Trophoblast cell (in vitro differentiated cells and primary cell): ENCODE data around the gene ASTN2.
A peak's percentile ranks its signal among the peaks of the same experiment; 100 is the strongest.

Experiments
- DNase-seq, 2 donors: peaks; one replicate each; pipeline ENCODE4 v3.0.0-alpha.2; 2016
- H2AFZ ChIP-seq: 2 replicates; pipeline ENCODE4 v1.6.1; 2013; ENCODE audit warnings: low read length, moderate library complexity, mild to moderate bottlenecking; ENCODE audit not compliant: insufficient read depth, poor library complexity
- H2AK5ac ChIP-seq: 2 replicates; pipeline ENCODE4 v1.6.1; 2013; ENCODE audit warnings: mild to moderate bottlenecking, low read length
- H2BK120ac ChIP-seq: 2 replicates; pipeline ENCODE4 v1.6.1; 2013; ENCODE audit warnings: low read length, mild to moderate bottlenecking, moderate library complexity; ENCODE audit not compliant: insufficient read depth, poor library complexity
- H2BK12ac ChIP-seq: 2 replicates; pipeline ENCODE4 v1.6.1; 2013; ENCODE audit warnings: mild to moderate bottlenecking, low read length, moderate library complexity
- H2BK5ac ChIP-seq: 2 replicates; pipeline ENCODE4 v1.6.1; 2013; ENCODE audit warnings: low read length, low read depth, moderate library complexity, mild to moderate bottlenecking; ENCODE audit not compliant: poor library complexity
- H3K14ac ChIP-seq: 2 replicates; pipeline ENCODE4 v1.6.1; 2013; ENCODE audit warnings: mild to moderate bottlenecking, low read length
- H3K18ac ChIP-seq: 2 replicates; pipeline ENCODE4 v1.6.1; 2013; ENCODE audit warnings: mild to moderate bottlenecking, low read length
- H3K23ac ChIP-seq: 2 replicates; pipeline ENCODE4 v1.6.1; 2013; ENCODE audit warnings: low read length
- H3K27ac ChIP-seq: 2 replicates; pipeline ENCODE4 v1.5.1; 2013; ENCODE audit warnings: low read depth, mild to moderate bottlenecking, inconsistent platforms, low read length, moderate library complexity
- H3K27me3 ChIP-seq: 2 replicates; pipeline ENCODE4 v1.6.1; 2013; ENCODE audit warnings: inconsistent platforms, mild to moderate bottlenecking, low read length, moderate library complexity; ENCODE audit not compliant: insufficient read depth
- H3K36me3 ChIP-seq, 2 experiments: 1 replicate in 1 of 2; 2 replicates in 1 of 2; pipeline ENCODE4 v1.6.1; 2013; ENCODE audit warnings: low read length in 2 of 2, mild to moderate bottlenecking in 2 of 2, moderate library complexity in 1 of 2; ENCODE audit not compliant: insufficient read depth in 2 of 2, control insufficient read depth in 1 of 2
- H3K4ac ChIP-seq: 2 replicates; pipeline ENCODE4 v1.6.1; 2013; ENCODE audit warnings: low read depth, mild to moderate bottlenecking, low read length, moderate library complexity
- H3K4me1 ChIP-seq, 2 experiments: 1 replicate in 1 of 2; 2 replicates in 1 of 2; pipeline ENCODE4 v1.6.1; 2013; ENCODE audit warnings: low read length in 2 of 2, mild to moderate bottlenecking in 2 of 2, moderate library complexity in 1 of 2; ENCODE audit not compliant: insufficient read depth in 2 of 2, control insufficient read depth in 1 of 2
- H3K4me2 ChIP-seq: 2 replicates; pipeline ENCODE4 v1.6.1; 2013; ENCODE audit warnings: inconsistent platforms, mild to moderate bottlenecking, low read length, moderate library complexity
- H3K4me3 ChIP-seq: 2 replicates; pipeline ENCODE4 v1.5.1; 2013; ENCODE audit warnings: mild to moderate bottlenecking, low read depth, low read length, inconsistent platforms
- H3K79me1 ChIP-seq: one replicate; pipeline ENCODE4 v1.6.1; 2013; ENCODE audit warnings: low read length
- H3K79me2 ChIP-seq: 2 replicates; pipeline ENCODE4 v1.6.1; 2013; ENCODE audit warnings: low read length, mild to moderate bottlenecking; ENCODE audit not compliant: control insufficient read depth, insufficient read depth, poor library complexity
- H3K9ac ChIP-seq: 2 replicates; pipeline ENCODE4 v1.6.1; 2013; ENCODE audit warnings: mild to moderate bottlenecking, low read length
- H3K9me3 ChIP-seq: 2 replicates; pipeline ENCODE4 v1.6.1; 2013; ENCODE audit warnings: low read depth, mild to moderate bottlenecking, control low read depth, inconsistent platforms, low read length; ENCODE audit not compliant: insufficient read depth
- H4K12ac ChIP-seq: 2 replicates; pipeline ENCODE4 v1.6.1; 2013; ENCODE audit warnings: low read depth, mild to moderate bottlenecking, low read length, moderate library complexity
- H4K8ac ChIP-seq: 2 replicates; pipeline ENCODE4 v1.6.1; 2013; ENCODE audit warnings: low read depth, mild to moderate bottlenecking, low read length, moderate library complexity
- H4K91ac ChIP-seq: one replicate; pipeline ENCODE4 v1.6.1; 2013; ENCODE audit warnings: low read depth, mild to moderate bottlenecking, low read length, moderate library complexity
- WGBS: extraction: QIAGEN DNeasy Blood & Tissue Kit; methylation state at CpG from one replicate; pipeline ENCODE4 v1.1.7; 2013; ENCODE audit warnings: missing lambda C conversion rate; ENCODE audit not compliant: insufficient read length, insufficient coverage; ENCODE audit errors: extremely low coverage; 5-methylcytosine and 5-hydroxymethylcytosine counted together

The ASTN2 gene

DNA sequence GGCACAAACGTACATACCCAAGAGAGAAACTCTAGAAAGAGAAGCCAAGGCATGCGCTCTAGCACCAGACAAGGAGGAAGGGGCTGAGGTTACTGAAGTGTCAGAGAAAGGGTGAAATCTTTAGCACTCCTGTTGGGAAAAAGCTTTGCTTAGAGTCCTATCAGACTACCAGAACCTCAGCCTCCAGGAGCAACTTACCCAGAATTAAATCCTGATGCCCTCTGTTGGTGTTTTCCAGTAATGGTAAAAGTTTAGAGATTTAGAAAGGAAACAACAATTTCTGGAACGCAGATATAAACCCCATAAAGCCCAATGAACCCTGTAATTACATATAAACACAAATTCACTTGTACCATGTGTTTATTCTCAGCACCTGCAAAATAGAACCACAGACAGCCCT is 33.2 kb upstream of the ASTN2 start:
- Histone ChIP-seq H2AK5ac (no peak overlapping the region), H3K9ac (no peak overlapping the region), H3K4me1 (no peaks in the 10 kb centered on the region), H2AFZ (no peak overlapping the region), H2BK12ac (no peak overlapping the region), H3K4me3 (no peak overlapping the region), H3K79me1 (no peaks in the 10 kb centered on the region), H3K4me2 (no peak overlapping the region), H3K79me2 (no peaks in the 10 kb centered on the region), H3K14ac (no peak overlapping the region), H4K91ac (no peak overlapping the region), H4K12ac (no peak overlapping the region), H4K8ac (no peak overlapping the region), H2BK5ac (no peak overlapping the region), H3K9me3 (no peaks in the 10 kb centered on the region), H3K18ac (no peak overlapping the region), H3K27me3 (no peaks in the 10 kb centered on the region), H2BK120ac (no peak overlapping the region), H3K27ac (no peak overlapping the region), H3K36me3 (no peaks in the 10 kb centered on the region), H3K4ac (no peak overlapping the region), H3K23ac (no peak overlapping the region)
- DNase-seq: peak in 1 of 2 donors; percentile 31
- WGBS: no CpG with 5 or more reads among the region's 3 CpGs

DNA sequence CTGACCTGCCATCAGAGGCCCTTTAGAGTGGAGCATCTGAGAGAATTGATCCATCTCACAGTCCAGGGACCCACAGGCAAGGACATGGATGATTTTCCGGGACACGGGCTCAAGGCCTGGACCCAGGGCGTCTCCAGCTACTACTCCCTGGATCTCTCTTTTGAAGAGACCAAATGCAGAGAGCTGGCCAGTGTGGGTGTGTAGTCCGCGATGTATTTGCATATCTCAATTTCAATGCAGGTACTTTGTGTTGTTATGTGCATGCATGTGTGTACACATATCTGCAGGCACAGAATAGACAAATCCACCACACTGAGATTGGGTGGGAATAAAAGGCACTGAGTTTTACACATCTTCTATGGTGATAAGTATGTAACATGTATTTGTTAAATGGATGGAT is 30.8 kb upstream of the ASTN2 start:
- no peak overlapping the region for H3K18ac ChIP-seq
- no peak overlapping the region for H3K23ac ChIP-seq
- H3K36me3 ChIP-seq: no peaks in the 10 kb centered on the region
- H4K12ac ChIP-seq: no peak overlapping the region
- no peak overlapping the region for H3K4me2 ChIP-seq
- H3K4me3 ChIP-seq: no peak overlapping the region
- H3K79me2 ChIP-seq: no peaks in the 10 kb centered on the region
- no peak overlapping the region for H3K14ac ChIP-seq
- H2BK120ac ChIP-seq: no peak overlapping the region
- H3K27ac ChIP-seq: no peak overlapping the region
- H2AK5ac ChIP-seq: no peak overlapping the region
- no peaks in the 10 kb centered on the region for H3K9me3 ChIP-seq
- no peaks in the 10 kb centered on the region for H3K79me1 ChIP-seq
- DNase-seq: no peak
- no peaks in the 10 kb centered on the region for H3K27me3 ChIP-seq
- no peak overlapping the region for H2BK12ac ChIP-seq
- H2AFZ ChIP-seq: no peak overlapping the region
- no peak overlapping the region for H4K91ac ChIP-seq
- H2BK5ac ChIP-seq: no peak overlapping the region
- no CpG with 5 or more reads among the region's 5 CpGs for WGBS
- H3K9ac ChIP-seq: no peak overlapping the region
- H3K4ac ChIP-seq: no peak overlapping the region
- H4K8ac ChIP-seq: no peak overlapping the region
- H3K4me1 ChIP-seq: no peaks in the 10 kb centered on the region

DNA sequence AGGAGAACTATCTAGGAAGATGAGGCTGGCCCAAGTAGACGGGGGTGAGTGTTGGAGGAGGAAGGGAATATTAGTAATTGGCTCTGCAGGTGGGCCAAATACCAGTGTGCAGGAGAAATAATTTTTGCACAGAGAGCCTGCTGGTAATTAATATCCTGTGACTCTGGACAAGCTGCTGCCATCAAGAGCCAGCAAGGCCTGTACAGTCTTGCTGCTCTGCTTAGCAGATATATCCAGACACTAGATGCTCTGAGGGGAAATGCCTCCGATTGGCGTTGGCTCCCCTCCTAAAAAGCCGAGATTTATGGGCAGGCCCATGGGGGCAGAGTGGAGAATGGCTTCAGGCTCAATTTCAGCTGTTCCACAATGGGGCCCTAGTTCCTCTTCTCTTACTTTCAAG is 29.6 kb upstream of the ASTN2 start:
- no peak overlapping the region for H3K27ac ChIP-seq

DNA sequence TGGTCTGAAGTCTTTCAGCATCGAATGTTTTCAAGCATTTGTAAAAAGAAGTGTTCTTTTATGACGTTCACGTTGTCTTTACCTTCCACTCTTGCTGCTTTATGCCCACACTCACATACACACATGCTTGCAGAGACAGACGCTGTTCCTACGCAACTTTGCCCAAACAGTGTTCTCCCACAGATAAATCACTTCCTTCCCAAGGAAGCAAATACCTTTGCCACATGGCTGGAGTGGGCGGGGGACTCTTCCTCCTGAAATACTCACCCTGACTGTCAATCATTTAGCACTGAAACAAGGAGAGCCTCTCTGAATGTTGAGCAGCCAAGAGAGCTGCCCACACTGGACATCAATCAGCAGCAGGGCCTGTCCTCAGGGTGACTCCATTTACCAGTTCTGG is 22.4 kb upstream of the ASTN2 start:
- Histone ChIP-seq H3K18ac (no peak overlapping the region), H3K79me1 (no peaks in the 10 kb centered on the region), H3K4ac (no peak overlapping the region), H3K27ac (no peak overlapping the region), H2BK5ac (no peak overlapping the region), H2AK5ac (no peak overlapping the region), H4K8ac (no peak overlapping the region), H2BK120ac (no peak overlapping the region), H3K23ac (no peak overlapping the region), H3K27me3 (no peaks in the 10 kb centered on the region), H3K9me3 (peaks cover 1% of the 10 kb centered on the region), H4K91ac (no peak overlapping the region), H3K4me2 (no peak overlapping the region), H3K79me2 (no peaks in the 10 kb centered on the region), H3K4me3 (no peak overlapping the region), H3K36me3 (no peaks in the 10 kb centered on the region), H4K12ac (no peak overlapping the region), H3K9ac (no peak overlapping the region), H2AFZ (no peak overlapping the region), H3K14ac (no peak overlapping the region), H2BK12ac (no peak overlapping the region), H3K4me1 (no peaks in the 10 kb centered on the region)
- no CpG with 5 or more reads among the region's 6 CpGs for WGBS
- DNase-seq: no peak

More for the DNA sequence above, 29.6 kb upstream of the ASTN2 start:
- H3K4me2 ChIP-seq: no peak overlapping the region
- H3K9me3 ChIP-seq: no peaks in the 10 kb centered on the region
- no peak overlapping the region for H3K18ac ChIP-seq
- no peak overlapping the region for H2AFZ ChIP-seq
- H4K8ac ChIP-seq: no peak overlapping the region
- H4K12ac ChIP-seq: no peak overlapping the region
- no peaks in the 10 kb centered on the region for H3K79me1 ChIP-seq
- H3K14ac ChIP-seq: no peak overlapping the region
- H2BK5ac ChIP-seq: no peak overlapping the region
- H3K4me1 ChIP-seq: no peaks in the 10 kb centered on the region
- DNase-seq: no peak
- no peak overlapping the region for H2BK120ac ChIP-seq
- no peak overlapping the region for H4K91ac ChIP-seq
- no CpG with 5 or more reads among the region's 4 CpGs for WGBS
- H3K36me3 ChIP-seq: no peaks in the 10 kb centered on the region
- no peak overlapping the region for H3K9ac ChIP-seq
- H3K27me3 ChIP-seq: no peaks in the 10 kb centered on the region
- H3K79me2 ChIP-seq: no peaks in the 10 kb centered on the region
- no peak overlapping the region for H3K4me3 ChIP-seq
- H2AK5ac ChIP-seq: no peak overlapping the region
- H3K23ac ChIP-seq: no peak overlapping the region
- H3K4ac ChIP-seq: no peak overlapping the region
- H2BK12ac ChIP-seq: no peak overlapping the region
